HCT116 (cell line): ENCODE measurements around the gene SFXN5. TPM values are rescaled to one million over a fixed set of nuclear protein-coding genes. Genes with fewer than 3 reads are reported as not detected.

Experiments
- ATAC-seq: fragments of 200-7000 bp; cut with Tn5 transposase; 2 replicates; pipeline ENCODE4 v1.9.1; 2020; ENCODE audit warnings: mild to moderate bottlenecking, moderate library complexity
- BruUV-seq: library from RNA; stranded (reverse); fragments of 400-500 nt; replicated peaks from 2 replicates; lab custom pipeline; 2021; lab: Mats Ljungman, UMichigan
- CTCF ChIA-PET: fragments of 300-600 bp; sonication (Branson Sonifier 250); formaldehyde crosslinking; loops from one replicate; lab custom pipeline; 2021; ENCODE audit warnings: antibody characterized with exemption; lab: Charles Lee
- POLR2A ChIA-PET: fragments of 300-600, 350-600 bp; sonication (Branson Sonifier 250); formaldehyde crosslinking; loops from one replicate; lab custom pipeline; 2021; ENCODE audit warnings: antibody characterized with exemption; lab: Charles Lee
- RAD21 ChIA-PET, 2 experiments: fragments of 300-600 bp; sonication (Branson Sonifier 250); formaldehyde crosslinking; loops; one replicate each; lab custom pipeline; 2023; ENCODE audit warnings: low total read pairs in 2 of 2; ENCODE audit not compliant: uncharacterized antibody in 2 of 2, unreplicated experiment in 2 of 2, low non-redundant PET in 1 of 2; lab: Charles Lee
- DNase-seq: peaks from one replicate; pipeline ENCODE4 v3.0.0-alpha.2; 2010; ENCODE audit warnings: low read depth, low spot score
- H2AFZ ChIP-seq: fragments of 200-600 bp; shearing (Covaris generic), sonication (generic); 2 replicates; pipeline ENCODE4 v1.6.1; 2017; ENCODE audit warnings: low read depth, mixed run types, mixed read lengths, antibody characterized with exemption, low read length; ENCODE audit not compliant: poor library complexity, severe bottlenecking
- H3K27ac ChIP-seq: 2 replicates; pipeline ENCODE4 v1.5.1; 2012; ENCODE audit warnings: low read depth, low read length
- H3K27me3 ChIP-seq: fragments of 200-600 bp; sonication (generic); 2 replicates; pipeline ENCODE4 v1.6.1; 2016; ENCODE audit warnings: mixed run types, low read length, mixed read lengths; ENCODE audit not compliant: insufficient read depth
- H3K36me3 ChIP-seq, 2 experiments: fragments of 200-500 bp in 1 of 2; fragments of 200-600 bp in 1 of 2; sonication (Bioruptor generic) in 1 of 2; sonication (generic) in 1 of 2; 2 replicates each; pipeline versions ENCODE4 v1.5.1 to v1.6.1; 2014 to 2016; ENCODE audit warnings: low read length in 2 of 2, inconsistent platforms in 1 of 2, mixed read lengths in 1 of 2, mixed run types in 1 of 2; ENCODE audit not compliant: insufficient read depth in 2 of 2, control insufficient read depth in 1 of 2
- H3K4me1 ChIP-seq, 2 experiments: fragments of 200-600 bp in 1 of 2; sonication (generic) in 1 of 2; 2 replicates each; pipeline versions ENCODE4 v1.5.1 to v1.6.1; 2012 to 2017; ENCODE audit warnings: low read length in 2 of 2, inconsistent platforms in 1 of 2, mild to moderate bottlenecking in 1 of 2, mixed read lengths in 1 of 2, mixed run types in 1 of 2, moderate library complexity in 1 of 2; ENCODE audit not compliant: insufficient read depth in 2 of 2, control insufficient read depth in 1 of 2
- H3K4me2 ChIP-seq: fragments of 200-600 bp; sonication (generic); 2 replicates; pipeline ENCODE4 v1.6.1; 2017; ENCODE audit warnings: mixed run types, low read length, mixed read lengths
- H3K4me3 ChIP-seq, 2 experiments: fragments of 200-600 bp in 1 of 2; sonication (generic) in 1 of 2; replicated peaks in 1 of 2; 2 replicates each; pipeline ENCODE4 v1.5.1; 2011 to 2016; ENCODE audit warnings: low read length in 2 of 2, control low read depth in 1 of 2, low read depth in 1 of 2, mild to moderate bottlenecking in 1 of 2, mixed read lengths in 1 of 2, mixed run types in 1 of 2
- H3K79me2 ChIP-seq: fragments of 200-600 bp; sonication (generic); 2 replicates; pipeline ENCODE4 v1.6.1; 2017; ENCODE audit warnings: mild to moderate bottlenecking, mixed run types, low read length, moderate library complexity, mixed read lengths; ENCODE audit not compliant: insufficient read depth
- H3K9ac ChIP-seq: fragments of 200-600 bp; sonication (generic); 2 replicates; pipeline ENCODE4 v1.6.1; 2016; ENCODE audit warnings: low read length, mixed read lengths
- H3K9me2 ChIP-seq: fragments of 200-600 bp; sonication (generic), shearing (Covaris generic); 2 replicates; pipeline ENCODE4 v1.6.1; 2017; ENCODE audit warnings: mixed run types, mild to moderate bottlenecking, moderate library complexity; ENCODE audit not compliant: insufficient read depth
- H3K9me3 ChIP-seq, 2 experiments: fragments of 200-500 bp in 1 of 2; fragments of 200-600 bp in 1 of 2; sonication (Bioruptor generic) in 1 of 2; sonication (generic) in 1 of 2; 2 replicates each; pipeline ENCODE4 v1.6.1; 2014 to 2017; ENCODE audit warnings: low read length in 2 of 2, mixed read lengths in 2 of 2, inconsistent platforms in 1 of 2, low read depth in 1 of 2, mild to moderate bottlenecking in 1 of 2, mixed run types in 1 of 2, moderate library complexity in 1 of 2; ENCODE audit not compliant: control insufficient read depth in 1 of 2, insufficient read depth in 1 of 2
- H4K20me1 ChIP-seq: fragments of 200-600 bp; sonication (generic), shearing (Covaris generic); 2 replicates; pipeline ENCODE4 v1.6.1; 2017; ENCODE audit warnings: mixed run types, mild to moderate bottlenecking, moderate library complexity; ENCODE audit not compliant: insufficient read depth
- ATF3 ChIP-seq: IDR thresholded peaks from 2 replicates; pipeline ENCODE4 v1.6.1; 2012
- CBX3 ChIP-seq: IDR thresholded peaks from 2 replicates; pipeline ENCODE4 v1.6.1; 2012; ENCODE audit warnings: low read depth
- CEBPB ChIP-seq: IDR thresholded peaks from 2 replicates; pipeline ENCODE4 v1.6.1; 2012; ENCODE audit warnings: low read depth
- EGR1 ChIP-seq: IDR thresholded peaks from 2 replicates; pipeline ENCODE4 v1.6.1; 2012; ENCODE audit warnings: low read depth
- ELF1 ChIP-seq: IDR thresholded peaks from 2 replicates; pipeline ENCODE4 v1.6.1; 2012; ENCODE audit warnings: low read depth, borderline replicate concordance
- EZH2 ChIP-seq: fragments of 200-600 bp; sonication (generic); IDR thresholded peaks from 2 replicates; pipeline ENCODE4 v1.6.1; 2017; ENCODE audit warnings: antibody characterized with exemption, mixed run types
- EZH2phosphoT487 ChIP-seq: fragments of 200-600 bp; IDR thresholded peaks from 2 replicates; pipeline ENCODE4 v1.6.1; 2018; ENCODE audit warnings: antibody characterized with exemption, borderline replicate concordance
- FOSL1 ChIP-seq: IDR thresholded peaks from 2 replicates; pipeline ENCODE4 v1.6.1; 2012; ENCODE audit warnings: low read depth
- JUND ChIP-seq: IDR thresholded peaks from 2 replicates; pipeline ENCODE4 v1.6.1; 2012
- POLR2A ChIP-seq: IDR thresholded peaks from 2 replicates; pipeline ENCODE4 v1.7.0; 2011; ENCODE audit warnings: borderline replicate concordance; ENCODE audit not compliant: insufficient read depth, insufficient read length; ENCODE audit errors: extremely low read depth
- RAD21 ChIP-seq: IDR thresholded peaks from 2 replicates; pipeline ENCODE4 v1.6.1; 2012; ENCODE audit warnings: low read depth, mild to moderate bottlenecking
- REST ChIP-seq: IDR thresholded peaks from 2 replicates; pipeline ENCODE4 v1.6.1; 2012; ENCODE audit warnings: low read depth
- SIN3A ChIP-seq: IDR thresholded peaks from 2 replicates; pipeline ENCODE4 v1.6.1; 2012; ENCODE audit warnings: low read depth
- SRF ChIP-seq: IDR thresholded peaks from 2 replicates; pipeline ENCODE4 v1.6.1; 2012; ENCODE audit warnings: low read depth
- ZBTB33 ChIP-seq: IDR thresholded peaks from 2 replicates; pipeline ENCODE4 v1.6.1; 2011; ENCODE audit warnings: mild to moderate bottlenecking, low read length, moderate library complexity; ENCODE audit not compliant: insufficient replicate concordance; ENCODE audit errors: extremely low read depth
- ZNF274 ChIP-seq: fragments of 200-500 bp; sonication (Bioruptor generic); IDR thresholded peaks from 2 replicates; pipeline ENCODE4 v1.6.1; 2014; ENCODE audit warnings: mild to moderate bottlenecking, low read depth, low read length, inconsistent platforms
- intact Hi-C: fragments of 100-400 bp; cut with micrococcal nuclease; formaldehyde crosslinking; loops from 2 replicates; pipeline ENCODE4 v1.10.0; 2022
- total RNA-seq: library from RNA; stranded (reverse); gene quantifications from one replicate; pipeline ENCODE4 v1.2.1, GENCODE V29; 2021; ENCODE audit not compliant: unreplicated experiment
- TF ChIP-seq, protein P1 (sequence below), 3 experiments: fragments of 200-600 bp in 1 of 3; sonication (generic) in 1 of 3; IDR thresholded peaks in 2 of 3; conservative IDR thresholded peaks in 1 of 3; 2 replicates each; pipeline ENCODE4 v1.5.1; 2012 to 2017; ENCODE audit warnings: low read depth in 2 of 3, low read length in 2 of 3, antibody characterized with exemption in 1 of 3, borderline replicate concordance in 1 of 3, control low read depth in 1 of 3, mild to moderate bottlenecking in 1 of 3, mixed read lengths in 1 of 3, mixed run types in 1 of 3, moderate library complexity in 1 of 3; ENCODE audit not compliant: insufficient read depth in 1 of 3
- TF ChIP-seq, protein P2 (sequence below): IDR thresholded peaks from 2 replicates; pipeline ENCODE4 v1.6.1; 2012

The SFXN5 gene
- total RNA-seq, 1 experiment from 2014 or later, result 10.0 TPM

GRCh38 chr2:73028841-73029240 is 42.7 kb downstream of the SFXN5 start:
- no TSS peak for BruUV-seq
- Histone ChIP-seq H3K9me2 (no peaks in the 10 kb centered on the region), H3K4me2 (no peak overlapping the region), H3K27me3 (no peaks in the 10 kb centered on the region), H3K9ac (no peak overlapping the region), H3K4me3 (no peak overlapping the region), H3K4me1 (peaks cover 3 to 7% of the 10 kb centered on the region in 2 experiments; a peak in 2 of 4 replicates), H4K20me1 (no peaks in the 10 kb centered on the region), H3K9me3 (no peaks in the 10 kb centered on the region), H2AFZ (no peak overlapping the region), H3K79me2 (no peaks in the 10 kb centered on the region), H3K36me3 (no peaks in the 10 kb centered on the region), H3K27ac (no peak overlapping the region)
- TF ChIP-seq EGR1 (no peak), JUND (no peak), POLR2A (no peak), ZBTB33 (no peak), ZNF274 (no peak), ATF3 (no peak), CEBPB (no peak), SRF (no peak), EZH2phosphoT487 (no peak), RAD21 (no peak), CBX3 (no peak), REST (no peak), FOSL1 (no peak), ELF1 (no peak), SIN3A (no peak), EZH2 (no peak)
- TF ChIP-seq, protein P1, sequence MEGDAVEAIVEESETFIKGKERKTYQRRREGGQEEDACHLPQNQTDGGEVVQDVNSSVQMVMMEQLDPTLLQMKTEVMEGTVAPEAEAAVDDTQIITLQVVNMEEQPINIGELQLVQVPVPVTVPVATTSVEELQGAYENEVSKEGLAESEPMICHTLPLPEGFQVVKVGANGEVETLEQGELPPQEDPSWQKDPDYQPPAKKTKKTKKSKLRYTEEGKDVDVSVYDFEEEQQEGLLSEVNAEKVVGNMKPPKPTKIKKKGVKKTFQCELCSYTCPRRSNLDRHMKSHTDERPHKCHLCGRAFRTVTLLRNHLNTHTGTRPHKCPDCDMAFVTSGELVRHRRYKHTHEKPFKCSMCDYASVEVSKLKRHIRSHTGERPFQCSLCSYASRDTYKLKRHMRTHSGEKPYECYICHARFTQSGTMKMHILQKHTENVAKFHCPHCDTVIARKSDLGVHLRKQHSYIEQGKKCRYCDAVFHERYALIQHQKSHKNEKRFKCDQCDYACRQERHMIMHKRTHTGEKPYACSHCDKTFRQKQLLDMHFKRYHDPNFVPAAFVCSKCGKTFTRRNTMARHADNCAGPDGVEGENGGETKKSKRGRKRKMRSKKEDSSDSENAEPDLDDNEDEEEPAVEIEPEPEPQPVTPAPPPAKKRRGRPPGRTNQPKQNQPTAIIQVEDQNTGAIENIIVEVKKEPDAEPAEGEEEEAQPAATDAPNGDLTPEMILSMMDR (IDR thresholded peaks at IDR 0.05 in 2 of 3, conservative IDR thresholded peaks at IDR 0.05 in 1 of 3; ENCODE audit: borderline replicate concordance in 1 of 3, insufficient read depth in 1 of 3, low read depth in 2 of 3, low read length in 2 of 3), result no peak
- TF ChIP-seq, protein P2, sequence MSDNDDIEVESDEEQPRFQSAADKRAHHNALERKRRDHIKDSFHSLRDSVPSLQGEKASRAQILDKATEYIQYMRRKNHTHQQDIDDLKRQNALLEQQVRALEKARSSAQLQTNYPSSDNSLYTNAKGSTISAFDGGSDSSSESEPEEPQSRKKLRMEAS, result no peak
- ATAC-seq (no peak), DNase-seq (no peak)
- intact Hi-C loops, result no loop called here
- ChIA-PET POLR2A (no interaction called here), CTCF (no interaction called here), RAD21 (no interaction called here)
